Measurements from ENCODE around the gene GOLGA8B.
"Not testable (repeated sequence)": the region's sequence is repeated elsewhere in the genome, so short reads cannot be mapped to it uniquely, and the experiment has no call there.

GOLGA8B gene

DNA sequence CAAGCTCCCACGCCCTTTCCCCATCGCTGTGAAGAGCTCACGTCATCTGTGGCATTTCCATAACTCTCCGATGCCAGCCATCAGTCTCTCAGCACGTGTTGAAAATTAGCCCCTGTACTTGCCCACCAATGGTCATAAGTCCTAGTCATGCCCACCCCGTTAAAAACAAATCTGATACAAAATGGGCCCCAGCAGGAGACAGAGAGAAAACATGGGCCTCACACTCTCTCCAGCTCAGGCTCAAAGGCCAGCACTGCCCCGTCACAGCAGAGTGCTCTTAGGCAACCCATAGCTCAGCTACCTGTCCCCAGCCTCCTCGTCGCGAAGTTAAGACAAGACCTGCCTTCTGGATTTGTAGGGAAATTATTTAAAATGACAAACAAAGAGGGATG is 5.2 kb downstream of the GOLGA8B start:
- H3K27ac ChIP-seq (ENCODE audit: low read depth, low read length) = no peak overlapping the region
- H3K27me3 ChIP-seq (ENCODE audit: insufficient read depth, low read length) = no peaks in the 10 kb centered on the region
- no peak overlapping the region for H3K9ac ChIP-seq (ENCODE audit: low read depth, low read length)
- H3K36me3 ChIP-seq (ENCODE audit: insufficient read depth, low read length) = no peaks in the 10 kb centered on the region
- 93% methylated on average over 10 of the region's 10 CpGs for WGBS
- H3K9me3 ChIP-seq (ENCODE audit: insufficient read depth, low read depth, low read length) = no peaks in the 10 kb centered on the region
- no peak overlapping the region for H3K4me3 ChIP-seq (ENCODE audit: low read length)
- H3K4me1 ChIP-seq (ENCODE audit: insufficient read depth, low read length) = no peaks in the 10 kb centered on the region

- not testable (repeated sequence) for H3K27me3 ChIP-seq (ENCODE audit: insufficient read depth, low read length); H3K27ac ChIP-seq (ENCODE audit: low read depth, low read length); H3K9me3 ChIP-seq (ENCODE audit: insufficient read depth, low read depth, low read length); H3K36me3 ChIP-seq (ENCODE audit: insufficient read depth, low read length); H3K4me3 ChIP-seq (ENCODE audit: low read length); H3K9ac ChIP-seq (ENCODE audit: low read depth, low read length); H3K4me1 ChIP-seq (ENCODE audit: insufficient read depth, low read length)
- WGBS = 99% methylated on average over 4 of the region's 4 CpGs
Measured at GRCh38 chr15:34577658-34578282, 5.7 kb downstream of the GOLGA8B start.

DNA sequence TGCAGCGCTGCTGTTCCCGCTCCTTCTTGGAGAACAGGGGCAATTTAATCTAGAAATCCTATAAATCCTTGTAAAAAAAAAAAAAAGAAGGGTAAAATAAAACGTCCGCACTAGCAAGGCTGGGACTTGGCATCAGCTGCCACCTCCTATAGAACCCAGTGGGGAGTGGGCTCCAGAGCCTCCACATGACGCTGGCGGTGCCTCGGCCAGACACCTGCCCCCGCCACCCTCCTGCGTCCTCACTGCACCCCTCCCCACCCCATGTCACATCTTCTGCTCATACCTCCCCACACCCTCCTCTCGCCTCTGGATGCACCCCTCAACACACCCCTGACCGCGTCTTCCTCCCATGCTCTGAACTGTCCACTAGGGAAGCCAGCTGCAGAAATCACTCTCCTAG is 8.4 kb downstream of the GOLGA8B start:
- 94% methylated on average over 12 of the region's 12 CpGs for WGBS
- not testable (repeated sequence) for H3K9me3 ChIP-seq (ENCODE audit: insufficient read depth, low read depth, low read length); H3K4me1 ChIP-seq (ENCODE audit: insufficient read depth, low read length); H3K27ac ChIP-seq (ENCODE audit: low read depth, low read length); H3K27me3 ChIP-seq (ENCODE audit: insufficient read depth, low read length); H3K9ac ChIP-seq (ENCODE audit: low read depth, low read length); H3K36me3 ChIP-seq (ENCODE audit: insufficient read depth, low read length); H3K4me3 ChIP-seq (ENCODE audit: low read length)

DNA sequence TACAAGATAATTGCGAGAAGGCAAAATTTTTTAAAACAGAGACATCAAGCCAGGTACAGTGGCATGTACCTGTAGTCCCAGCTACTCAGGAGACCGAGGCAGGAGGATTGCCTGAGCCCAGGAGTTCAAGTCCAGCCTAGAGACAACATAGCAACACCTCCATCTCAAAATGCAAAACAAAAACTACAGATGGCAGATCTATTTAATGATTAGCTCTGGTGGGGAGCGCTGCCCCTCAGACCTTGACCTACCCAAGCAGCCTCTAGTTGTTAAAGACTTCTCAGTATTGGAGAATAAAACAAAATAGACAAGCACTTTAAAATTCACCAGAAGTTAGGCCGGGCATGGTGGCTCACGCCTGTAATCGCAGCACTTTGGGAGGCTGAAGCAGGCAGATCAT is 10.5 kb downstream of the GOLGA8B start:
- H3K36me3 ChIP-seq (ENCODE audit: insufficient read depth, low read length); H3K9me3 ChIP-seq (ENCODE audit: insufficient read depth, low read depth, low read length); H3K9ac ChIP-seq (ENCODE audit: low read depth, low read length); H3K4me3 ChIP-seq (ENCODE audit: low read length); H3K27ac ChIP-seq (ENCODE audit: low read depth, low read length); H3K27me3 ChIP-seq (ENCODE audit: insufficient read depth, low read length); H3K4me1 ChIP-seq (ENCODE audit: insufficient read depth, low read length): not testable (repeated sequence)
- WGBS = 95% methylated on average over 5 of the region's 6 CpGs

DNA sequence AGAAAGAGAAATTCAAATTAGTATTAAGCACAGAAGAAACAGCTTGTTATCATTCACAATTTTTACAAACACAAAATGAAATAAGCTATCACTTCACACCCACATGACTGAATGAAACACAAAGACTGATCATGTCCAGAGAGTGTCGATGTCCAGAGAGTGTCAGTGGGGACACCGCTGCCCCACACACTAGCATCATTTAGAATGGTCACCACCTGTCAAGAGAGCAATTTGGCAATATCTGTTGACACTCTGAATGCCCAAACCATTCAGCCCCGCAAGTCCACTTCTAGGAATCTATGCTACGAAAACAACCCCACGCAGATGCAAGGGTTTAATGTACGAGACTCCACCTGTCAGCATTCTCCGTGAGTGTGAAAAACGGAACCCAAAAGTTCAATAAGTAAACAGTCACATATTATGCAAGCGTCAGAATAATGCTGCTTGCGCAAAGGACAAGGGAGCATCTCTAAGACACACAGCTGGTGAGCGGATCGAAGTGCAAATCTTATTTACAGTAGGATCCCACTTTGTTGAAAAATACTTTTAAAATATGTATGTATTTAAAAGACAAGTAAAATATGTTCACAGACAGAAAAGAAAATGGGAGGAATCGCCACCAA is 11.3 kb downstream of the GOLGA8B start:
- WGBS = 93% methylated on average over 12 of the region's 13 CpGs
- H3K4me3 ChIP-seq (ENCODE audit: low read length); H3K9ac ChIP-seq (ENCODE audit: low read depth, low read length); H3K36me3 ChIP-seq (ENCODE audit: insufficient read depth, low read length); H3K27ac ChIP-seq (ENCODE audit: low read depth, low read length); H3K9me3 ChIP-seq (ENCODE audit: insufficient read depth, low read depth, low read length); H3K4me1 ChIP-seq (ENCODE audit: insufficient read depth, low read length); H3K27me3 ChIP-seq (ENCODE audit: insufficient read depth, low read length): not testable (repeated sequence)

DNA sequence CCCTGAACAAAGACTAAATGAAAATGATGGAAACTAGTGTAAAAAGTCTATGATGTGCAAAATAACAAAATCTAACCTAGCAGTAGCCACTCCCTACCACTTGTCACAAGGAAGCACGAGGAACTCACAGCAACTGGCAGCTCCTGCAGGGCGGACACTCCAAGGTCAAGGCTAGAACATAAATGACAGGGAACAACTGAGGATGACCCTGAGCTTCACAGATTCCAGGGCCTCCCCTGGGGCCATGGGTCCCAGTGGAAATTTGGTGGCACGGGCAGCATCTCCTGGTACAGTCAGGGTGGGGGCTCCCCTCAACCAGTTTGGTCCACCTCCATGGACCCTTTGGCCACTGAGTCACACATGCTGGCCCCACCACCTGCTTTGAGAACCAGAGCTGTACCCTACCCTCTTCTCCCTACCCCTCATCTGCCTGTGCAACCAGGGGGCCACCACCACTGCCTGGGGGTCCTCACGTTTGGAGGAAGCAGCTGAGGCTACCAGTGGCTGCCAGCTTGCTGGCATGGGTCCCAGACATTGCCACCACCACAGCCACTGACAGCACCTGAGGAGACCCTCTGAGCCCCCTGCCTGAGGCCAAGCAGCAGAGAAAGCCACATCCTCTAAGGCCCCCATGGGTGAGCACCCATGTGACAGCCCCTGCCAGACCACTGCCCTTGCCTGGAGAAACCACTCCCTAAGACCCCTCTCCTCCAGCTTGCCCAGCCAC is 13.6 kb downstream of the GOLGA8B start:
- WGBS = 89% methylated on average over 4 of the region's 4 CpGs
- not testable (repeated sequence) for H3K9me3 ChIP-seq (ENCODE audit: insufficient read depth, low read depth, low read length); H3K4me1 ChIP-seq (ENCODE audit: insufficient read depth, low read length); H3K27me3 ChIP-seq (ENCODE audit: insufficient read depth, low read length); H3K9ac ChIP-seq (ENCODE audit: low read depth, low read length); H3K27ac ChIP-seq (ENCODE audit: low read depth, low read length); H3K36me3 ChIP-seq (ENCODE audit: insufficient read depth, low read length); H3K4me3 ChIP-seq (ENCODE audit: low read length)

DNA sequence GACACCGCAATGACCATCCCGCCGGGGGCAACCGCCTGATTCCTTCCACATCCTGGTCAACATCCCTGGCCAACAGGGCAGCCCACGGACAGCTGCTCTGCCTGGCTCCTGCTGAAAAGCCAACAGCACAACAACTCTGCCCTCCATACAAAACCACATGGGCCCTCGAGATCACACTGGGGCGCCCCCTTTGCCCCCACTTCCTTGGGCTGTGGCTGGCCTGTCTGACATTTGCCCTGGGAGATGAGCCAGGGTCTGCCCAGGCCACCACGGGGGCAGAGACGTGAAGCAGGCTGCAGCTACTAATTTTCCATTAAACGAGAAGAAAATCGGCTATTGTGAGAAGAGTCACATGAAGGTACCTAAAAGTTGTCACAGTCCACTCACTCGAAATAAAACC is 16.3 kb downstream of the GOLGA8B start:
- H3K9me3 ChIP-seq (ENCODE audit: insufficient read depth, low read depth, low read length); H3K9ac ChIP-seq (ENCODE audit: low read depth, low read length); H3K4me1 ChIP-seq (ENCODE audit: insufficient read depth, low read length); H3K27ac ChIP-seq (ENCODE audit: low read depth, low read length); H3K27me3 ChIP-seq (ENCODE audit: insufficient read depth, low read length); H3K36me3 ChIP-seq (ENCODE audit: insufficient read depth, low read length); H3K4me3 ChIP-seq (ENCODE audit: low read length): not testable (repeated sequence)
- 97% methylated on average over 7 of the region's 12 CpGs for WGBS

DNA sequence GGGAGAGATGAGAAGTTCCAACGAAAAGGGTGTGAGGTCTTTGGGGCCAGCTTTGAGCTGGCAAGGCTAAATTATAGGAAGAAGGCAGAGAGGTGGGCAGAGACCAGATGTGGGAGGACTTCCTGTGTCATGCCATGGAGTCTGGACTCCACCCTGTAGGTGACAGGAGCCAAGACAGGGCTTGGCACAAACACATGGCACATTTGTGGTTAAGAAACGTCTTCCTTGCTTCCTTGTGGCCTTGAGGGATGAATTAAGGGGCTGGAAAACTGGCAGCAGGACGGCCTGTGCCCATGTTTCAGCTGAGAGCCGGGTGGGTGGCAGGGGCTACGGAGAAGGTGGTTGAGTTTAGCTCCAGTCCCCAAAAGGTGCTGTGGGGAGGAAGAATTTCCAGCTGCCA is 18.7 kb downstream of the GOLGA8B start:
- not testable (repeated sequence) for H3K36me3 ChIP-seq (ENCODE audit: insufficient read depth, low read length); H3K4me3 ChIP-seq (ENCODE audit: low read length)
- WGBS = 90% methylated on average over 5 of the region's 5 CpGs

GRCh38 chr15:34560814-34561213 is 22.6 kb downstream of the GOLGA8B start:
- not testable (repeated sequence) for H3K9ac ChIP-seq (ENCODE audit: low read depth, low read length); H3K4me3 ChIP-seq (ENCODE audit: low read length); H3K4me1 ChIP-seq (ENCODE audit: insufficient read depth, low read length); H3K9me3 ChIP-seq (ENCODE audit: insufficient read depth, low read depth, low read length); H3K36me3 ChIP-seq (ENCODE audit: insufficient read depth, low read length); H3K27me3 ChIP-seq (ENCODE audit: insufficient read depth, low read length); H3K27ac ChIP-seq (ENCODE audit: low read depth, low read length)
- WGBS = no CpG with 5 or more reads among the region's 6 CpGs

More for the DNA sequence above, 18.7 kb downstream of the GOLGA8B start:
- H3K9me3 ChIP-seq (ENCODE audit: insufficient read depth, low read depth, low read length); H3K4me1 ChIP-seq (ENCODE audit: insufficient read depth, low read length); H3K27me3 ChIP-seq (ENCODE audit: insufficient read depth, low read length); H3K27ac ChIP-seq (ENCODE audit: low read depth, low read length); H3K9ac ChIP-seq (ENCODE audit: low read depth, low read length): not testable (repeated sequence)

DNA sequence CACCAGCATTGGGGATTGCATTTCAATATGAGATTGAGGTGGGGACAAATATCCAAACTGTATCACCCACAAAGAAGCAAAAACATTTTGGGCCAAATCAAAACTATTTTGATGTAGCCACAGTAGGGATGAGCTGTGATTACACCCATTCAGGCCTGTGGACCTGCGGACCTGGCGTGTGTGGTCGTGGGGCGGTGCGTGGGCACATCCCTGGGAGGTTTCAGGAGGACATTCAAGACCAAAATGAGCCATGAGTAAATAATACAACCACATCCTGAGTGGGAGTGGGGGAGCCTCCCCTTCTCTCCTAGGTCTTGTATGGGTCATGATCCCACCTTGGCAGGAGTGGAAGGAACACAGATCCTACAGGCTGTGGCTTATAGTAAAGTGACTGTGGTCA is 23.7 kb downstream of the GOLGA8B start:
- not testable (repeated sequence) for H3K9me3 ChIP-seq (ENCODE audit: insufficient read depth, low read depth, low read length); H3K4me1 ChIP-seq (ENCODE audit: insufficient read depth, low read length); H3K27ac ChIP-seq (ENCODE audit: low read depth, low read length); H3K4me3 ChIP-seq (ENCODE audit: low read length); H3K9ac ChIP-seq (ENCODE audit: low read depth, low read length); H3K36me3 ChIP-seq (ENCODE audit: insufficient read depth, low read length); H3K27me3 ChIP-seq (ENCODE audit: insufficient read depth, low read length)
- 95% methylated on average over 5 of the region's 5 CpGs for WGBS

- no CpG with 5 or more reads among the region's 7 CpGs for WGBS
- H3K27me3 ChIP-seq (ENCODE audit: insufficient read depth, low read length); H3K36me3 ChIP-seq (ENCODE audit: insufficient read depth, low read length); H3K4me1 ChIP-seq (ENCODE audit: insufficient read depth, low read length); H3K4me3 ChIP-seq (ENCODE audit: low read length); H3K9ac ChIP-seq (ENCODE audit: low read depth, low read length); H3K27ac ChIP-seq (ENCODE audit: low read depth, low read length); H3K9me3 ChIP-seq (ENCODE audit: insufficient read depth, low read depth, low read length): not testable (repeated sequence)
Measured at GRCh38 chr15:34555162-34555561, 28.3 kb downstream of the GOLGA8B start.

DNA sequence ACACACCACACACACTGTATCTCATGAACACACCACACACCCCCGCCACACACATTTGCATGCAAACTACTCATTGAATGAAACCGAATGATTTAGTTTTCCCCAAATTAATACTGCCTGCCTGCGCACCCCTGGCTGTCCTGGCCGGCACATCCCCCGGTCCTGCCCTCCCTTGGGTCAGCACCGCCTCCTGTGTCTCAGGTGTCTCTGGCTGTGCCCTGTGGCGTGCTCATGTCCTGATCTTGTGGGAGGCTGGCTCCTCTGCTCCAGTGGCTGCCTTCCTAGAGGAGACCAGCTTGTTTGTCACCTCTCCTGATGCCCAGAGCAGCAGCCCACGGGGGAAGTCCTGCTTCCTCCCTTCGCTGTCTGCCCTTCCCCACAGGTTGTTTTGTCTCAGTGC is 28.7 kb downstream of the GOLGA8B start:
- not testable (repeated sequence) for H3K27me3 ChIP-seq (ENCODE audit: insufficient read depth, low read length); H3K27ac ChIP-seq (ENCODE audit: low read depth, low read length); H3K36me3 ChIP-seq (ENCODE audit: insufficient read depth, low read length); H3K9ac ChIP-seq (ENCODE audit: low read depth, low read length); H3K4me1 ChIP-seq (ENCODE audit: insufficient read depth, low read length); H3K4me3 ChIP-seq (ENCODE audit: low read length); H3K9me3 ChIP-seq (ENCODE audit: insufficient read depth, low read depth, low read length)
- 90% methylated on average over 5 of the region's 9 CpGs for WGBS
